Aorta (tissue), 5 donors: ENCODE measurements around the gene NPDC1. TPM values are rescaled to one million over a fixed set of nuclear protein-coding genes. Genes with fewer than 3 reads are reported as not detected.

Source experiments
- ATAC-seq: fragments of 200-7000 bp; cut with Tn5 transposase; one replicate; pipeline ENCODE4 v1.9.1; 2022; ENCODE audit warnings: moderate library complexity; ENCODE audit not compliant: low FRiP score
- DNase-seq, 2 donors: peaks; one replicate each; pipeline ENCODE4 v3.0.0-alpha.2; 2020
- H3K27ac ChIP-seq, 2 donors: one replicate each; pipeline ENCODE4 v1.5.1; 2013; ENCODE audit warnings: low read length in 2 of 2, mild to moderate bottlenecking in 2 of 2, moderate library complexity in 2 of 2, control low read depth in 1 of 2, inconsistent platforms in 1 of 2, low read depth in 1 of 2
- H3K27me3 ChIP-seq, 2 donors: one replicate each; pipeline ENCODE4 v1.6.1; 2013; ENCODE audit warnings: control low read depth in 1 of 2, low read length in 1 of 2, mild to moderate bottlenecking in 1 of 2, moderate library complexity in 1 of 2; ENCODE audit not compliant: insufficient read depth in 2 of 2, control insufficient read depth in 1 of 2
- H3K36me3 ChIP-seq, 2 donors: one replicate each; pipeline ENCODE4 v1.6.1; 2013; ENCODE audit warnings: control low read depth in 1 of 2, low read length in 1 of 2, mild to moderate bottlenecking in 1 of 2; ENCODE audit not compliant: insufficient read depth in 2 of 2, control insufficient read depth in 1 of 2
- H3K4me1 ChIP-seq, 2 donors: one replicate each; pipeline ENCODE4 v1.6.1; 2013; ENCODE audit warnings: low read length in 2 of 2, control low read depth in 1 of 2, mild to moderate bottlenecking in 1 of 2, moderate library complexity in 1 of 2; ENCODE audit not compliant: insufficient read depth in 2 of 2, control insufficient read depth in 1 of 2
- H3K4me3 ChIP-seq, 2 donors: one replicate each; pipeline ENCODE4 v1.5.1; 2013; ENCODE audit warnings: low read length in 2 of 2, control low read depth in 1 of 2, mild to moderate bottlenecking in 1 of 2
- H3K9me3 ChIP-seq: one replicate; pipeline ENCODE4 v1.6.1; 2013; ENCODE audit warnings: mild to moderate bottlenecking, low read length; ENCODE audit not compliant: control insufficient read depth
- WGBS, 2 donors: extraction: QIAGEN DNeasy Blood & Tissue Kit; methylation state at CpG; one replicate each; pipeline ENCODE4 v1.1.7; 2013; 5-methylcytosine and 5-hydroxymethylcytosine counted together
- intact Hi-C, 2 donors: fragments of 100-400 bp; cut with DNase I; formaldehyde crosslinking; loops; one replicate each; pipeline versions ENCODE4 v1.14.2 to v1.15.0; 2022
- polyA plus RNA-seq, 2 donors: library from polyadenylated mRNA; stranded (reverse); fragments of 200-250 nt; gene quantifications; one replicate each; pipeline ENCODE4 v1.2.3, GENCODE V29; 2013
- total RNA-seq, 2 donors: library from RNA; stranded (reverse); fragmentation: NEBNext Ultra II Directional; extraction: Animal tissue kit (Norgen Biotek cat#: 25700); gene quantifications; one replicate each; pipeline ENCODE4 v1.2.1, GENCODE V29; 2021
- donor health status: healthy with polysubstance abuse.
- donor health status: Bipolar disorder and iron deficiency.
- donor health status: DM: no; HTN: no; CAD: no.
- donor health status: DM: no; HTN: no; CAD: no.
- donor health status: DM: yes; HTN: yes; CAD: no.

The NPDC1 gene
- total and polyA plus RNA-seq, 4 donors: 26.5 to 217 (median 145) TPM

GRCh38 chr9:137014166-137014565 is 31.8 kb downstream of the NPDC1 start:
- DNase-seq (no peak), ATAC-seq (no peak)
- H3K9me3 ChIP-seq: no peaks in the 10 kb centered on the region
- no peak overlapping the region for H3K4me3 ChIP-seq
- intact Hi-C loops: no loop called here
- H3K4me1 ChIP-seq: no peaks in the 10 kb centered on the region
- 91 to 92% methylated on average over 22 to 23 of the region's 23 CpGs for WGBS, 2 donors
- H3K27ac ChIP-seq: no peak overlapping the region
- H3K36me3 ChIP-seq: no peaks in the 10 kb centered on the region
- H3K27me3 ChIP-seq: no peaks in the 10 kb centered on the region

GRCh38 chr9:137013571-137013940 is 32.4 kb downstream of the NPDC1 start:
- H3K27ac ChIP-seq: no peak overlapping the region
- H3K9me3 ChIP-seq: no peaks in the 10 kb centered on the region
- intact Hi-C loops: no loop called here
- ATAC-seq (no peak), DNase-seq (no peak)
- H3K4me3 ChIP-seq: no peak overlapping the region
- H3K36me3 ChIP-seq: no peaks in the 10 kb centered on the region
- 94 to 95% methylated on average over 20 of the region's 20 CpGs for WGBS, 2 donors
- no peaks in the 10 kb centered on the region for H3K27me3 ChIP-seq
- H3K4me1 ChIP-seq: no peaks in the 10 kb centered on the region

GRCh38 chr9:137012694-137013570 is 33.0 kb downstream of the NPDC1 start:
- no peaks in the 10 kb centered on the region for H3K4me1 ChIP-seq
- no peaks in the 10 kb centered on the region for H3K27me3 ChIP-seq
- H3K27ac ChIP-seq: no peak overlapping the region
- no peaks in the 10 kb centered on the region for H3K36me3 ChIP-seq
- H3K9me3 ChIP-seq: no peaks in the 10 kb centered on the region
- H3K4me3 ChIP-seq: no peak overlapping the region
- DNase-seq (no peak), ATAC-seq (no peak)
- 84 to 88% methylated on average over 51 to 67 of the region's 67 CpGs for WGBS, 2 donors
- intact Hi-C loops: no loop called here

- WGBS, 2 donors: 93% methylated on average over 28 to 39 of the region's 39 CpGs
- ATAC-seq (no peak), DNase-seq (no peak)
- Histone ChIP-seq H3K9me3 (no peaks in the 10 kb centered on the region), H3K4me1 (no peaks in the 10 kb centered on the region), H3K4me3 (no peak overlapping the region), H3K27me3 (no peaks in the 10 kb centered on the region), H3K36me3 (no peaks in the 10 kb centered on the region), H3K27ac (no peak overlapping the region)
- intact Hi-C loops: no loop called here
Measured at GRCh38 chr9:137011907-137012675, 33.9 kb downstream of the NPDC1 start.

- intact Hi-C loops: no loop called here
- no peaks in the 10 kb centered on the region for H3K9me3 ChIP-seq
- no peaks in the 10 kb centered on the region for H3K36me3 ChIP-seq
- 95 to 96% methylated on average over 24 of the region's 24 CpGs for WGBS, 2 donors
- no peaks in the 10 kb centered on the region for H3K4me1 ChIP-seq
- H3K27ac ChIP-seq: no peak overlapping the region
- no peak overlapping the region for H3K4me3 ChIP-seq
- no peaks in the 10 kb centered on the region for H3K27me3 ChIP-seq
- ATAC-seq: no peak
- DNase-seq: no peak
Measured at GRCh38 chr9:137011156-137011555, 34.8 kb downstream of the NPDC1 start.

GRCh38 chr9:137009938-137010732 is 35.8 kb downstream of the NPDC1 start:
- 94% methylated on average over 44 to 49 of the region's 49 CpGs for WGBS, 2 donors
- Histone ChIP-seq H3K36me3 (no peaks in the 10 kb centered on the region), H3K27me3 (no peaks in the 10 kb centered on the region), H3K9me3 (no peaks in the 10 kb centered on the region), H3K4me1 (no peaks in the 10 kb centered on the region), H3K27ac (no peak overlapping the region), H3K4me3 (no peak overlapping the region)
- ATAC-seq (no peak), DNase-seq (no peak)
- intact Hi-C loops: no loop called here

- intact Hi-C loops: no loop called here
- no peaks in the 10 kb centered on the region for H3K27me3 ChIP-seq
- ATAC-seq: no peak
- H3K4me3 ChIP-seq: no peak overlapping the region
- no peaks in the 10 kb centered on the region for H3K36me3 ChIP-seq
- WGBS, 2 donors: 91 to 92% methylated on average over 14 to 18 of the region's 18 CpGs
- no peaks in the 10 kb centered on the region for H3K4me1 ChIP-seq
- no peaks in the 10 kb centered on the region for H3K9me3 ChIP-seq
- no peak overlapping the region for H3K27ac ChIP-seq
- DNase-seq: no peak
Measured at GRCh38 chr9:137009217-137009616, 36.8 kb downstream of the NPDC1 start.

GRCh38 chr9:137008312-137008711 is 37.7 kb downstream of the NPDC1 start:
- ATAC-seq: no peak

More at GRCh38 chr9:137008312-137008711, 37.7 kb downstream of the NPDC1 start:
- Histone ChIP-seq H3K9me3 (no peaks in the 10 kb centered on the region), H3K36me3 (no peaks in the 10 kb centered on the region), H3K4me1 (no peaks in the 10 kb centered on the region), H3K27ac (no peak overlapping the region), H3K27me3 (no peaks in the 10 kb centered on the region), H3K4me3 (no peak overlapping the region)
- no peak for DNase-seq
- WGBS, 2 donors: 82 to 86% methylated on average over 22 of the region's 22 CpGs
- intact Hi-C loops: no loop called here
